AG04449 (cell line): ENCODE measurements around the gene KCNQ5.

ENCODE experiments used
- CTCF ChIA-PET: fragments of 350-600 bp; formaldehyde crosslinking; extraction: SDS; loops from one replicate; lab custom pipeline; 2021; ENCODE audit warnings: antibody characterized with exemption; lab: Yijun Ruan, JAX
- POLR2A ChIA-PET: fragments of 400-600, 350-600 bp; formaldehyde crosslinking; extraction: SDS; loops from one replicate; lab custom pipeline; 2020; ENCODE audit warnings: antibody characterized with exemption, inconsistent platforms; lab: Yijun Ruan, JAX
- DNase-seq: peaks from one replicate; pipeline ENCODE4 v3.0.0-alpha.2; 2010; ENCODE audit warnings: low read depth, low spot score
- H3K4me3 ChIP-seq: 2 replicates; pipeline ENCODE4 v1.5.1; 2011; ENCODE audit warnings: low read depth, mild to moderate bottlenecking, control low read depth, low read length
- TF ChIP-seq, protein P1 (sequence below): IDR thresholded peaks from one replicate; pipeline ENCODE4 v1.5.1; 2011; ENCODE audit warnings: mild to moderate bottlenecking, moderate library complexity, low read length, control low read depth, inconsistent platforms; ENCODE audit not compliant: insufficient read depth; ENCODE audit errors: missing control alignments

Gene KCNQ5

DNA sequence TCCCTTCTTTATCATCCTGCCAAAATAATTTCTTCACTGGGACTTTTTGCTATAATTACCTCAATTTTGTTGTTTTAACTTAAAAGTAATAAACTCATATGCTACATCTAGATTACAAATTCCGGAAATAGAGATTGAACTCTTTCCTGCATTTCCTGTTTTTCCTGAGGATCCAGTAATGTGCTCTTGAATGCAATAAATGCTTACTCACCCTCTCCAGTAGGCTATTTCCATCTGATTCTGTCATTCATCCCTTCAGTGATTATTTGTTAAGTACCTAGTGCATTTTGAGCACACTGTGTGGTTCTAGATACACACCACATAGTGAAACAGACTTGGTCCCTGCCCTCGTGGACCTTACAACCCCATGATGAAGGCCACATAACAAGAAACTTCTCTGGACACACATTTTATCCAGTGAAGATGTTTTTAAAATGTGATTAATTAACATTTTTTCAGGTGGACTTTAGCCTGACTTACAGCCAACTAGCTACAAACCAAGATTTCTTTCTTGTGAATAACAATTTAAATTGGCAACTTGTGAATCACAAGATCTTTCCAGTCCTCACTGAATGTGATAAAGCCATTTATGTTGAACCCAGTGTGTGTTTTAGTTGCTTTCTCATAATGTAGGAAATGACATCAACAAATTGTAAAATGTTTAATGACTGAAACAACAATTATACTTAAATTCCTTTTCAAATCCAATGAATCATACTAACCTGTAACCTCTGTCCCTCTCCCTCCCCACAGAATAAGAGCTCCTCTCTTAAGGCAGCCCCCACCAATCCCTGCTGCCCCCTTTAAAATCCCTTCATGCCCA lies 331.2 kb downstream of the KCNQ5 start:
- ChIA-PET CTCF (no interaction called here), POLR2A (no interaction called here)
- no peak overlapping the region for H3K4me3 ChIP-seq
- DNase-seq: no peak
- TF ChIP-seq, protein P1, sequence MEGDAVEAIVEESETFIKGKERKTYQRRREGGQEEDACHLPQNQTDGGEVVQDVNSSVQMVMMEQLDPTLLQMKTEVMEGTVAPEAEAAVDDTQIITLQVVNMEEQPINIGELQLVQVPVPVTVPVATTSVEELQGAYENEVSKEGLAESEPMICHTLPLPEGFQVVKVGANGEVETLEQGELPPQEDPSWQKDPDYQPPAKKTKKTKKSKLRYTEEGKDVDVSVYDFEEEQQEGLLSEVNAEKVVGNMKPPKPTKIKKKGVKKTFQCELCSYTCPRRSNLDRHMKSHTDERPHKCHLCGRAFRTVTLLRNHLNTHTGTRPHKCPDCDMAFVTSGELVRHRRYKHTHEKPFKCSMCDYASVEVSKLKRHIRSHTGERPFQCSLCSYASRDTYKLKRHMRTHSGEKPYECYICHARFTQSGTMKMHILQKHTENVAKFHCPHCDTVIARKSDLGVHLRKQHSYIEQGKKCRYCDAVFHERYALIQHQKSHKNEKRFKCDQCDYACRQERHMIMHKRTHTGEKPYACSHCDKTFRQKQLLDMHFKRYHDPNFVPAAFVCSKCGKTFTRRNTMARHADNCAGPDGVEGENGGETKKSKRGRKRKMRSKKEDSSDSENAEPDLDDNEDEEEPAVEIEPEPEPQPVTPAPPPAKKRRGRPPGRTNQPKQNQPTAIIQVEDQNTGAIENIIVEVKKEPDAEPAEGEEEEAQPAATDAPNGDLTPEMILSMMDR: no peak

DNA sequence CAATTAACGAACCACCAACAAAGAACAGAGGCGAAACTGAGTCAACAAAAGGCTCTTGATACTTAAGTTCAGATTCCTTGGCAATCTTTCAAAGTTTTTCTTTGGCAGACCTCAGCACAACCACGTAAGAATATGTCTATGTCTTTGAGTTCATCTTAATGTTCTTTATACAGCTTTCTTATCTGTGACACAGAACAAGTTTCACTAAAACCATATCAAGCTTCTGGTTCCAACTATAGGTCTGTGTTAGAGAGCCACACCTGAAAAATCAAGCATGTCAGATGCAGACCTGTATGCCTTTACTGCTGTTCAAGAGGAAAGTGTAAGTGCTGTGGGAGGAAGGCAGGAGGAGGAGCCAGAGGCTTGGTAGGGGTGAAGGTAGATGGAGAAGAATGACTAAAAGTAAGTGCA lies 332.1 kb downstream of the KCNQ5 start:
- TF ChIP-seq, protein P1: no peak
- no peak overlapping the region for H3K4me3 ChIP-seq
- CTCF ChIA-PET: interaction anchor here (1.3 to 1.5 kb wide), 2 partner anchors 313 to 338 kb away, joined by 3 to 4 read pairs; no protein-coding TSS in a partner anchor
- no peak for DNase-seq
- POLR2A ChIA-PET: no interaction called here

DNA sequence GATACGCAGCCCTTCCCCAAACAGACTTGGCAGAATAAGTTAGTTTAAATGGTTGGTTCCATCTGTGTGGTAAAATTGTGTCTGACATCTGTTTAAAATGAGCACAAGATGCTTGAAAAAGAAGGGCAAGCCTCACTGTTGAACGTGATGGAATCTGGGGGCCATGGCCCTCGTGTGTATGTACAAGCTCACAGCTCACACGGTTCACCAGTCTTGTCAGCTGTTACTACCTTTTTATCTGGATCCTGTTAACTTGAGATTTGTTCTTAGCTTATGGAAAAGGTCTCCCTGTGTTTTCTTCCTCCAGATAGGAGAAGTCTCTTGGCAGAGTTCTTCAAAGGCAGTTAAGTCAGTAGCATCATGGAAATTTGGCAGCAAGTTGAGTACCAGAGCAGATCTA lies 332.9 kb downstream of the KCNQ5 start:
- ChIA-PET CTCF (interaction anchor here (1.3 to 1.5 kb wide), 2 partner anchors 314 to 339 kb away, joined by 3 to 4 read pairs; no protein-coding TSS in a partner anchor), POLR2A (no interaction called here)
- no peak overlapping the region for H3K4me3 ChIP-seq
- TF ChIP-seq, protein P1: no peak
- no peak for DNase-seq

DNA sequence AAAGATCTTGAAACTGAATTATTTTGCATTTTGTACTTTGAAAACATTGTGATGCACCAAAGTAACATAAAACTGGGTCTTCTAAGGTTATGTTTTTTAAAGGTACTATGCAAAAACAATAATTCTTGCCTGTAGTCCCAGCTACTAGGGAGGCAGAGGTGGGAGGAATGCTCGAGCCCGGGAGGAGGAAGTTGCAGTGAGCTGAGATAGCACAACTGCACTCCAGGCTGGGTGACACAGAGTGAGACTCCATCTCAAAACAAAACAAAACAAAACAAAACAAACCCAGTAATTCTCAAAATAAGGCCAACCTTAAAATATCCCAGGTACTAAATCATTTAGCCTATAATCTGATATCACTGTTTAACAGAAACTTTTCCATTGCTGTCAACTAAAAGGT lies 333.8 kb downstream of the KCNQ5 start:
- no peak for DNase-seq
- POLR2A ChIA-PET: no interaction called here
- CTCF ChIA-PET: no interaction called here

DNA sequence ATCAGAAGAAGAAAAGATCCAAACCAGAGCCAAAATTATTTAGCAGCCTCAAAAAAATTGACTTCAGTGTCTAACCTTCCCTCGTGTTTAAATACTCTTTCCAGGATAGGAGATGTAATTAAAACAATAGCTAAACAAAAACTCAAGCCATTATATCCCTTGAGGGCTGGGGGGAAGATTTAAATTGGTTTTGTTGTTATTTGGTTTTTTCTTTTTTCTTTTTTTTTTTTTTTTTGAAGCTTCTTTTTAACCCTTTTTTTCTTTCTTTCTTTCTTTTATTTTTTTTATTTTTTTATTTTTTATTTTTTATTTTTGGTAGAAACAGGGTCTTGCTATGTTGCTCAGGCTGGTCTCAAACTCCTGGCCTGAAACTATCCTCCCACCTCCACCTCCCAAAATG lies 334.4 kb downstream of the KCNQ5 start:
- H3K4me3 ChIP-seq: no peak overlapping the region
- ChIA-PET CTCF (no interaction called here), POLR2A (no interaction called here)
- TF ChIP-seq, protein P1: no peak
- DNase-seq: no peak

More for the DNA sequence above, 333.8 kb downstream of the KCNQ5 start:
- no peak overlapping the region for H3K4me3 ChIP-seq
- TF ChIP-seq, protein P1: no peak

DNA sequence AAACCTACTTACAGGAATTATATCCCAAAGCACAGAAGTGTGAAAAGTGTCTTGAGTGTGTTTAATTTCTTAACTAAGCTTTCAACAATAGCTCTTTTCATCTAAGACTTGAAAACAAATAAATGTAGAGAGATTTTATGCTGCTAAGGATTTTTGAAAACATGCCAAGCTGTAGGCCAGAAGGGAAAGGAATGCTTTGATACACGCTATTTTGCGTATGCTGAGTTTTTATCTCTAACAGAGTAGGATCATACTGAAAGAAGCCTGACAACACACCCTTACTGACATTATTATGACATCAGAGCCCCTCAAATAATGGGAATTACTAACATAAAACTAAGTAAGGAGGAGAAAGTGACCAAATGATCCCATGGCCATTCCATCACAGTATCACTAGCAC lies 338.0 kb downstream of the KCNQ5 start:
- ChIA-PET POLR2A (no interaction called here), CTCF (no interaction called here)
- TF ChIP-seq, protein P1: no peak

More for the DNA sequence above, 338.0 kb downstream of the KCNQ5 start:
- DNase-seq: no peak
- H3K4me3 ChIP-seq: no peak overlapping the region
